OCI-LY3 (cell line): Measurements from ENCODE around the gene CR2.

Experiments
- EZH2phosphoT487 ChIP-seq: fragments of 200-600 bp; shearing (Covaris generic); IDR thresholded peaks from 2 replicates; pipeline ENCODE4 v1.6.1; 2018; ENCODE audit warnings: antibody characterized with exemption, mixed run types, low read depth
- TF ChIP-seq, protein P1 (sequence below): fragments of 200-600, 300-600 bp; sonication (generic); IDR thresholded peaks from 2 replicates; pipeline ENCODE4 v1.5.1; 2014; ENCODE audit warnings: antibody characterized with exemption, low read length, low read depth

- TF ChIP-seq, protein P1, sequence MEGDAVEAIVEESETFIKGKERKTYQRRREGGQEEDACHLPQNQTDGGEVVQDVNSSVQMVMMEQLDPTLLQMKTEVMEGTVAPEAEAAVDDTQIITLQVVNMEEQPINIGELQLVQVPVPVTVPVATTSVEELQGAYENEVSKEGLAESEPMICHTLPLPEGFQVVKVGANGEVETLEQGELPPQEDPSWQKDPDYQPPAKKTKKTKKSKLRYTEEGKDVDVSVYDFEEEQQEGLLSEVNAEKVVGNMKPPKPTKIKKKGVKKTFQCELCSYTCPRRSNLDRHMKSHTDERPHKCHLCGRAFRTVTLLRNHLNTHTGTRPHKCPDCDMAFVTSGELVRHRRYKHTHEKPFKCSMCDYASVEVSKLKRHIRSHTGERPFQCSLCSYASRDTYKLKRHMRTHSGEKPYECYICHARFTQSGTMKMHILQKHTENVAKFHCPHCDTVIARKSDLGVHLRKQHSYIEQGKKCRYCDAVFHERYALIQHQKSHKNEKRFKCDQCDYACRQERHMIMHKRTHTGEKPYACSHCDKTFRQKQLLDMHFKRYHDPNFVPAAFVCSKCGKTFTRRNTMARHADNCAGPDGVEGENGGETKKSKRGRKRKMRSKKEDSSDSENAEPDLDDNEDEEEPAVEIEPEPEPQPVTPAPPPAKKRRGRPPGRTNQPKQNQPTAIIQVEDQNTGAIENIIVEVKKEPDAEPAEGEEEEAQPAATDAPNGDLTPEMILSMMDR: no peak
- TF ChIP-seq EZH2phosphoT487: no peak
Measured at GRCh38 chr1:207420109-207420508, 34.0 kb upstream of the CR2 start.
